ENCODE measurements around the gene TMEM192. TPM values are rescaled to one million over a fixed set of nuclear protein-coding genes. Genes with fewer than 3 reads are reported as not detected.

TMEM192 gene
- total and polyA plus RNA-seq, 2 donors (not counting 1 experiment from before 2014, with no cell fraction given) = 7.7 to 13.3 TPM

DNA sequence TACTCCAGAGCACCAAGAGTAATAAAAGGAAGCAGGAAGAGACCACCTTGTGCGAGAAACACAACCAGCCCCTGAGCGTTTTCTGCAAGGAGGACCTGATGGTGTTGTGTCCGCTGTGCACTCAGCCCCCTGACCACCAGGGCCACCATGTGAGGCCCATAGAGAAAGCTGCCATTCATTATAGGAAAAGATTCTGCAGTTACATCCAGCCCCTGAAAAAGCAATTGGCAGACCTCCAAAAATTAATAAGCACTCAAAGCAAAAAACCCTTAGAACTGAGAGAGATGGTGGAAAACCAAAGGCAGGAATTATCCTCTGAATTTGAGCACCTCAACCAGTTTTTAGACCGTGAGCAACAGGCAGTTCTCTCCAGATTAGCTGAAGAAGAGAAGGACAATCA, 53.3 kb downstream of the TMEM192 start:
- no peaks in the 10 kb centered on the region for H3K9me3 Mint-ChIP-seq (ENCODE audit: insufficient read depth)
- Histone ChIP-seq H3K27me3 (replicated peaks in 1 of 4; ENCODE audit: control extremely low read depth in 1 of 4, control insufficient read depth in 3 of 4, insufficient read depth in 4 of 4, low read length in 3 of 4) (no peaks in the 10 kb centered on the region), H4K20me1 (ENCODE audit: control insufficient read depth, insufficient read depth, low read length, poor library complexity, severe bottlenecking) (no peaks in the 10 kb centered on the region), H3K79me2 (ENCODE audit: control insufficient read depth, insufficient read depth, low read length) (no peaks in the 10 kb centered on the region), H3K9ac (ENCODE audit: low read length) (no peak overlapping the region), H3K4me2 (replicated peaks; ENCODE audit: low read depth, low read length, poor library complexity, severe bottlenecking) (no peak overlapping the region), H3K9me3 (ENCODE audit: control extremely low read depth in 1 of 3, control insufficient read depth in 2 of 3, insufficient read depth in 1 of 3, low read length in 2 of 3) (no peaks in the 10 kb centered on the region), H3K27ac (ENCODE audit: low read length in 2 of 2) (no peak overlapping the region), H3K4me3 (ENCODE audit: control extremely low read depth in 1 of 5, extremely low read depth in 1 of 5, insufficient read depth in 1 of 5, low read depth in 2 of 5, low read length in 4 of 5) (no peak overlapping the region), H3K4me1 (ENCODE audit: control insufficient read depth in 2 of 2, insufficient read depth in 2 of 2, low read length in 2 of 2) (no peaks in the 10 kb centered on the region), H3K36me3 (replicated peaks in 1 of 2; ENCODE audit: control extremely low read depth in 1 of 2, control insufficient read depth in 1 of 2, extremely low read depth in 1 of 2, insufficient read depth in 2 of 2, low read length in 1 of 2) (no peaks in the 10 kb centered on the region), H2AFZ (ENCODE audit: insufficient read depth, low read depth, low read length, poor library complexity, severe bottlenecking) (no peak overlapping the region)
- POLR2A ChIA-PET = no interaction called here
- ATAC-seq (ENCODE audit: low read depth) (no peak), DNase-seq (no peak)
- intact Hi-C loops (cut with micrococcal nuclease) = no loop called here
- H3K27ac Mint-ChIP-seq = no peak overlapping the region
- no peaks in the 10 kb centered on the region for H3K4me1 Mint-ChIP-seq
- TF ChIP-seq, protein P1, sequence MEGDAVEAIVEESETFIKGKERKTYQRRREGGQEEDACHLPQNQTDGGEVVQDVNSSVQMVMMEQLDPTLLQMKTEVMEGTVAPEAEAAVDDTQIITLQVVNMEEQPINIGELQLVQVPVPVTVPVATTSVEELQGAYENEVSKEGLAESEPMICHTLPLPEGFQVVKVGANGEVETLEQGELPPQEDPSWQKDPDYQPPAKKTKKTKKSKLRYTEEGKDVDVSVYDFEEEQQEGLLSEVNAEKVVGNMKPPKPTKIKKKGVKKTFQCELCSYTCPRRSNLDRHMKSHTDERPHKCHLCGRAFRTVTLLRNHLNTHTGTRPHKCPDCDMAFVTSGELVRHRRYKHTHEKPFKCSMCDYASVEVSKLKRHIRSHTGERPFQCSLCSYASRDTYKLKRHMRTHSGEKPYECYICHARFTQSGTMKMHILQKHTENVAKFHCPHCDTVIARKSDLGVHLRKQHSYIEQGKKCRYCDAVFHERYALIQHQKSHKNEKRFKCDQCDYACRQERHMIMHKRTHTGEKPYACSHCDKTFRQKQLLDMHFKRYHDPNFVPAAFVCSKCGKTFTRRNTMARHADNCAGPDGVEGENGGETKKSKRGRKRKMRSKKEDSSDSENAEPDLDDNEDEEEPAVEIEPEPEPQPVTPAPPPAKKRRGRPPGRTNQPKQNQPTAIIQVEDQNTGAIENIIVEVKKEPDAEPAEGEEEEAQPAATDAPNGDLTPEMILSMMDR (IDR thresholded peaks at IDR 0.05) = no peak
- TF ChIP-seq EZH2 (IDR thresholded peaks at IDR 0.05; ENCODE audit: borderline replicate concordance, insufficient read depth, low read depth, low read length, poor library complexity, severe bottlenecking) = no peak
- no peaks in the 10 kb centered on the region for H3K27me3 Mint-ChIP-seq
- 100% methylated on average over 3 of the region's 4 CpGs for WGBS (ENCODE audit: insufficient coverage)
- CTCF ChIA-PET = no interaction called here
- no peak overlapping the region for H3K4me3 Mint-ChIP-seq

DNA sequence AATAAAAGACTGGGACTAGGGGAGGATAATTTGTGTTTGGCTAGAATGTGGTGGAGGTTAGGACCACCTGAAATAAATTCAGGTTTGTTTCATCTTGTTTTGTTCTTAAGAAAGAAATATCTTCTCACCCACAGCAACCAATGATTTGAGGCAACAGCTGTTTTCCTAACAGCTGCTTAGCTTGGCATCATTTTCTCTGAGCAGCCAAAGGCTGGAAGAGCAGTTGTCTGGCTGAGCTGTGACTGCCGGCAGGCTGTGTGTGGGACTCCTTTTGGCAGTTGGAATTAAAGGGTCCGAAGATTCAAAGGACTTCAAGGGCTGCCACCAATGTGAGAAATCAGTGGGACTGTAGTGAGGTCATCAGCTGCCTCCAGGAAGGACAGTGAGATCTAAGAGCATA, 54.0 kb downstream of the TMEM192 start:
- Mint-ChIP-seq H3K27me3 (no peaks in the 10 kb centered on the region), H3K4me1 (no peaks in the 10 kb centered on the region), H3K27ac (no peak overlapping the region), H3K4me3 (no peak overlapping the region), H3K9me3 (ENCODE audit: insufficient read depth) (no peaks in the 10 kb centered on the region)
- Histone ChIP-seq H3K4me3 (ENCODE audit: control extremely low read depth in 1 of 5, extremely low read depth in 1 of 5, insufficient read depth in 1 of 5, low read depth in 2 of 5, low read length in 4 of 5) (no peak overlapping the region), H3K36me3 (replicated peaks in 1 of 2; ENCODE audit: control extremely low read depth in 1 of 2, control insufficient read depth in 1 of 2, extremely low read depth in 1 of 2, insufficient read depth in 2 of 2, low read length in 1 of 2) (no peaks in the 10 kb centered on the region), H2AFZ (ENCODE audit: insufficient read depth, low read depth, low read length, poor library complexity, severe bottlenecking) (no peak overlapping the region), H4K20me1 (ENCODE audit: control insufficient read depth, insufficient read depth, low read length, poor library complexity, severe bottlenecking) (no peaks in the 10 kb centered on the region), H3K4me1 (ENCODE audit: control insufficient read depth in 2 of 2, insufficient read depth in 2 of 2, low read length in 2 of 2) (no peaks in the 10 kb centered on the region), H3K27ac (ENCODE audit: low read length in 2 of 2) (no peak overlapping the region), H3K27me3 (replicated peaks in 1 of 4; ENCODE audit: control extremely low read depth in 1 of 4, control insufficient read depth in 3 of 4, insufficient read depth in 4 of 4, low read length in 3 of 4) (no peaks in the 10 kb centered on the region), H3K4me2 (replicated peaks; ENCODE audit: low read depth, low read length, poor library complexity, severe bottlenecking) (no peak overlapping the region), H3K79me2 (ENCODE audit: control insufficient read depth, insufficient read depth, low read length) (no peaks in the 10 kb centered on the region), H3K9ac (ENCODE audit: low read length) (no peak overlapping the region), H3K9me3 (ENCODE audit: control extremely low read depth in 1 of 3, control insufficient read depth in 2 of 3, insufficient read depth in 1 of 3, low read length in 2 of 3) (no peaks in the 10 kb centered on the region)
- intact Hi-C loops (cut with micrococcal nuclease) = no loop called here
- DNase-seq (no peak), ATAC-seq (ENCODE audit: low read depth) (no peak)
- TF ChIP-seq EZH2 (IDR thresholded peaks at IDR 0.05; ENCODE audit: borderline replicate concordance, insufficient read depth, low read depth, low read length, poor library complexity, severe bottlenecking) = no peak
- TF ChIP-seq, protein P1 (IDR thresholded peaks at IDR 0.05) = no peak
- ChIA-PET CTCF (interaction anchor here (0.6 kb wide), 1 partner anchor 38 kb away, joined by 3 read pairs; no protein-coding TSS in a partner anchor), POLR2A (no interaction called here)
- 100% methylated on average over 2 of the region's 2 CpGs for WGBS (ENCODE audit: insufficient coverage)
